ACC112 (cell line): ENCODE measurements around the gene ZNF555.

Source experiments
- H2AFZ ChIP-seq: fragments of 200-600 bp; sonication (generic); one replicate; pipeline ENCODE4 v1.6.0; 2017; ENCODE audit warnings: antibody characterized with exemption, low read length; ENCODE audit not compliant: unreplicated experiment
- H3K27ac ChIP-seq: fragments of 200-600 bp; sonication (generic); 2 replicates; pipeline ENCODE4 v1.5.1; 2014; ENCODE audit warnings: low read depth, mild to moderate bottlenecking, antibody characterized with exemption, low read length, moderate library complexity
- H3K27me3 ChIP-seq: fragments of 200-600 bp; sonication (generic); 2 replicates; pipeline ENCODE4 v1.6.1; 2014; ENCODE audit warnings: mild to moderate bottlenecking, antibody characterized with exemption, low read length, moderate library complexity, mixed read lengths; ENCODE audit not compliant: insufficient read depth
- H3K36me3 ChIP-seq: fragments of 200-600 bp; sonication (generic); 2 replicates; pipeline ENCODE4 v1.6.1; 2016; ENCODE audit warnings: mild to moderate bottlenecking, antibody characterized with exemption, low read length, moderate library complexity, mixed read lengths; ENCODE audit not compliant: insufficient read depth
- H3K4me1 ChIP-seq: fragments of 200-600 bp; sonication (generic); one replicate; pipeline ENCODE4 v1.6.1; 2016; ENCODE audit warnings: low read length, mixed read lengths; ENCODE audit not compliant: insufficient read depth, unreplicated experiment, control insufficient read depth
- H3K4me3 ChIP-seq: fragments of 200-600 bp; sonication (generic); 2 replicates; pipeline ENCODE4 v1.5.1; 2014; ENCODE audit warnings: mild to moderate bottlenecking, low read depth, low read length
- H3K79me2 ChIP-seq: fragments of 200-600 bp; sonication (generic); one replicate; pipeline ENCODE4 v1.6.0; 2016; ENCODE audit warnings: low read length; ENCODE audit not compliant: control insufficient read depth, unreplicated experiment, insufficient read depth

ZNF555 gene

DNA sequence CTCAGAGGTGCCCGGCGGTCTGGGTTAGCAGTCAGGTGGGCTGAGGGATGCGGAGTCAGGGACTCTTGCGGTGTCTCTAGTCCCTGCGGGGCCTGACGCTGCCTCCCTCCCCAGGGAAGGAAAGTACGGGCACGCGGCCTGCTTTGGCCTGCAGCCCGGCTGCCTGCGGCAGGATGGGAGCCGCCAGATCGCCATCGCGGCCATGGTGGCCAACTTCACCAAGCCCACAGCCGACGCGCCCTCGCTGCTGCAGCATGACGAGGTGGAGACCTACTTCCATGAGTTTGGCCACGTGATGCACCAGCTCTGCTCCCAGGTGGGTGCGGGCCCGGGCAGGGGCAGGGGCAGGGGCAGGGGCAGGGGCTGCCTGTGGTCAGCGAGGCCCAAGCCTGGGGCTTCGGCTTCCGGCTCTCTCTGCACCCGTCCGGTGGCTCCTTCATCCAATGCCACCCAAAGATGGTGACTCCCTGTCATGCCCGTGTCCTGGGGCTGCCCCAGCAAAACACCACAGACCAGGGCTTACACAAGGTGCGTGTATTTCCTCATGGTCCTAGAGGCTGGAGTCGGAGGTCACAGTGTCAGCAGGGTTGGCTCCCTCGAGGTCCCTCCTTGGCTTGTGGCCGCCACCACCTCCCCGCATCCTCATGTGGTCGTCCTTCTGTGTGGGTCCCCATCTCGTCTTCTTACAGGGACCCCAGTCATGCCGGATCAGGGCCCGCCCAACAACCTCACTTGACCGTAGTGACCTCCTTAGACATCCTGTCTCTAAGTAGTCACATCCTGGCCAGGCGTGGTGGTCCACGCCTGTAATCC is 32.9 kb upstream of the ZNF555 start:
- Histone ChIP-seq H3K27me3 (no peaks in the 10 kb centered on the region), H3K4me1 (no peaks in the 10 kb centered on the region), H3K27ac (no peak overlapping the region), H3K36me3 (no peaks in the 10 kb centered on the region), H3K4me3 (no peak overlapping the region), H3K79me2 (no peaks in the 10 kb centered on the region), H2AFZ (no peak overlapping the region)

DNA sequence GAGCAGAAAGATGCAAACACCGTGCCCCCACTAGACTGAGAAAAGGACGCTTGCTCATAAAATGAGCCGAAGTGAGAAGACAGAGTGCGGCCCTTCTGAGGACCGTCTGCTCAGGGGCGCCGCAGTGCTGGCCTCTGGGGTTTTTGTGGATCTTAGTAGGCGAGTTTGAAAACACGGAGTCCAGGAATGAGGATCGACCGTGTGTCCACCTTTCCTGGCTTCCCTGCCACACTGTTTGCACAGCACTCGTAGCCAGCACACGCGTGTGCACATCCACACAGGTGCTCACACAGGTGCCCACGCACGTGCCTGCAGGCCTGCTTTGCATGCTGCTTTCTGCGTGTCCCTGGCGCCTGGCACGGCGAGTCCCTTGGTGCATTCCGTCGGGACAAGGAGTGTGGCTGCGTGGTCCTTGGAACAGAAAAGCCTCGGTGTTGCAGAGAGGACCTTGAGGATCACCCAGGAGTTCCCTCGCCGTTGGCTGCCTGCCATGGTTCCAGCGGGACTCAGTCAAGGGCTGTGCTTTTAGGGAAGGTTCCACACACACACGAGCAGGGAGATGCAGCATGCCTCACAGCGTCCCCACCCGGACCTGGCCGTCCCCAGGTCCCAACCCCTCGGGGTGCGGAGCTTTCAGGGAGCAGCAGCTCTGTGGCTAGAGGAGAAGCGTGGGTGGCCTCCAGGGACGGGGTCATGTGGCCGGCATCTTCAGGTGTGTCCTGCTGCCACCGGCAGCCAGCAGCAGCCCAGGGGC is 31.7 kb upstream of the ZNF555 start:
- Histone ChIP-seq H3K27ac (no peak overlapping the region), H3K36me3 (no peaks in the 10 kb centered on the region), H3K27me3 (no peaks in the 10 kb centered on the region), H3K4me1 (no peaks in the 10 kb centered on the region), H3K79me2 (no peaks in the 10 kb centered on the region), H2AFZ (no peak overlapping the region), H3K4me3 (no peak overlapping the region)

DNA sequence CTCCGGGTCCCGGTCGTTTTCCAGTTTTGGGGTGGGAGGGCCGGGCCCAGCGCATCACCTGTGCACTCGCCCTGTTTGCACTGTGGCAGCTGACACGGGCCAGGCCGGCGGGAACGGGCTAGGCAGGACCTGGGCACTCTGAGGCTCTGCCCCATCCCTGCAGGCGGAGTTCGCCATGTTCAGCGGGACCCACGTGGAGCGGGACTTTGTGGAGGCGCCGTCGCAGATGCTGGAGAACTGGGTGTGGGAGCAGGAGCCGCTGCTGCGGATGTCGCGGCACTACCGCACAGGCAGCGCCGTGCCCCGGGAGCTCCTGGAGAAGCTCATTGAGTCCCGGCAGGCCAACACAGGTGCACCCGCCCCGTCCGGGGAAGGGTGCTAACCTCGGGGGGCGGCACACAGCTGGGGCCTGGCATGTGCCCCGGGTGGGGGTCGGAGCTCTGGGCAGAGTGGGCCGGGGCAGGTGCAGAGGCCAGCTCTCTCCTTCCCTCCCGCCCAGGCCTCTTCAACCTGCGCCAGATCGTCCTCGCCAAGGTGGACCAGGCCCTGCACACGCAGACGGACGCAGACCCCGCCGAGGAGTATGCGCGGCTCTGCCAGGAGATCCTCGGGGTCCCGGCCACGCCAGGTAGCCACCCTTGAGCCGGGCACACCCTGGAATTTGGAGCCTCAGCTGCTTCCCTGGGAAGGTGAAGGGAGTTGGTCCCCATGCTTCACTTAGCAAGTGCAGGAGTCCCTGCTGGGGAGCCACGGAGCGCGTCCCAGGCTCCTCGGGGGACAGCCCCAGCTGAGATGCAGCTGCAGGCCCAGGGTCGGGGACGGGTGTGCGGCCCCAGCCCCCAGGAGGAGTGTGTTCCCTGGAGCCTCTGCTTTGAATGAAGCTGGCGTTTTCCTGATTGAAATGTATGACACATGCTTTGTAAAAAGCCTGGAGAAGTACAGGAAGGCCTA is 30.9 kb upstream of the ZNF555 start:
- Histone ChIP-seq H3K79me2 (no peaks in the 10 kb centered on the region), H3K4me1 (no peaks in the 10 kb centered on the region), H3K36me3 (no peaks in the 10 kb centered on the region), H3K27ac (no peak overlapping the region), H3K27me3 (no peaks in the 10 kb centered on the region), H2AFZ (no peak overlapping the region), H3K4me3 (no peak overlapping the region)

DNA sequence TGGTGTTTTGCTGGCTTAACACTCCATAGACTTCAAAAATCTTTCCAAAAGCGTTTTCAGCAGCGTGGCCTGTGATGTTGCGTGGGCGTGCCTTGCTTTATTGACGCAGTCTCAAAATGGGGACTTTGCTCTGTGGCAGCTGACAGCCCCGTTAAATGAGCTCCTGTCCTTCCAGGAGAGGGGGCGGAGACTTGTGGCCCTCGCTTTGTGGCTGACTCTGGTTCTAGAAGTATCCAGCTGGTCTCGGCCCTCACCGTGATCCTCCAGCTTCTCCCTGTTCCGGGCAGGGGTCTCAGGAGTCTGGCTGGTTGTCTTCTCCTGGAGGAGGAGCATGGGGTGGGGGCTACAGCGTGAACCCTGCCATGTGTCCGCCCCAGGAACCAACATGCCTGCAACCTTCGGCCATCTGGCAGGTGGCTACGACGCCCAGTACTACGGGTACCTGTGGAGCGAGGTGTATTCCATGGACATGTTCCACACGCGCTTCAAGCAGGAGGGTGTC is 30.0 kb upstream of the ZNF555 start:
- no peak overlapping the region for H3K4me3 ChIP-seq
- H2AFZ ChIP-seq = no peak overlapping the region
- H3K27me3 ChIP-seq = no peaks in the 10 kb centered on the region
- no peaks in the 10 kb centered on the region for H3K4me1 ChIP-seq
- no peaks in the 10 kb centered on the region for H3K79me2 ChIP-seq
- no peaks in the 10 kb centered on the region for H3K36me3 ChIP-seq
- H3K27ac ChIP-seq = no peak overlapping the region

DNA sequence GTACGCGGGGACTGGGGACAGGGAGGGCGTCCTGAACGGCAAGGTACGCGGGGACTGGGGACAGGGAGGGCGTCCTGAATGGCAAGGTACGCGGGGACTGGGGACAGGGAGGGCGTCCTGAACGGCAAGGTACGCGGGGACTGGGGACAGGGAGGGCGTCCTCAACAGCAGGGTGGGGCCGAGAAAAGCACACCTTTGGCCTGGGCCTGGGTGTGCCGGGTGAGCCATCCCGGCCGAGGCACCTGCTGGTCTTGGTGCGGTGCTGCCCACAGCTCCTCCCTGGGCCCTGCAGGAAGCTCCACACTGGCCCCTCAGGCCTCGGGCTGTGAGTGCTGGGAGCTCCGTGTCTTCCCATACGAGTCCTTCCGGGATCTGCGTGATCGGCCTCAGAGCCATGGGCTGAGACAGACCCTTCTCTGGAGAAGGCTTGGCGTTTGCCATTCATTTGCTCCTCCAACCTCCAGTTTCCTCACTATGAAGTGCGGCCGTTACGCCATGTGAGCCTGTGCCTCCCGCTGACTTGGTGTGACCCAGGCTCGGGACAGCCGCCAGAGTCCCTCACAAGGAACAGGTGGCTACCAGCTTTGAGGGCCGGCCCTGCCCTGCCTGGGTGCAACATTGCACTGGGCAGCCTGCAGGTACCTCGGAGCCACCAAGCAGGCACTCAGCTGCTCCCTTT is 29.4 kb upstream of the ZNF555 start:
- no peaks in the 10 kb centered on the region for H3K27me3 ChIP-seq
- no peak overlapping the region for H3K4me3 ChIP-seq
- no peak overlapping the region for H2AFZ ChIP-seq
- no peaks in the 10 kb centered on the region for H3K79me2 ChIP-seq
- H3K36me3 ChIP-seq = no peaks in the 10 kb centered on the region
- no peaks in the 10 kb centered on the region for H3K4me1 ChIP-seq
- H3K27ac ChIP-seq = no peak overlapping the region

DNA sequence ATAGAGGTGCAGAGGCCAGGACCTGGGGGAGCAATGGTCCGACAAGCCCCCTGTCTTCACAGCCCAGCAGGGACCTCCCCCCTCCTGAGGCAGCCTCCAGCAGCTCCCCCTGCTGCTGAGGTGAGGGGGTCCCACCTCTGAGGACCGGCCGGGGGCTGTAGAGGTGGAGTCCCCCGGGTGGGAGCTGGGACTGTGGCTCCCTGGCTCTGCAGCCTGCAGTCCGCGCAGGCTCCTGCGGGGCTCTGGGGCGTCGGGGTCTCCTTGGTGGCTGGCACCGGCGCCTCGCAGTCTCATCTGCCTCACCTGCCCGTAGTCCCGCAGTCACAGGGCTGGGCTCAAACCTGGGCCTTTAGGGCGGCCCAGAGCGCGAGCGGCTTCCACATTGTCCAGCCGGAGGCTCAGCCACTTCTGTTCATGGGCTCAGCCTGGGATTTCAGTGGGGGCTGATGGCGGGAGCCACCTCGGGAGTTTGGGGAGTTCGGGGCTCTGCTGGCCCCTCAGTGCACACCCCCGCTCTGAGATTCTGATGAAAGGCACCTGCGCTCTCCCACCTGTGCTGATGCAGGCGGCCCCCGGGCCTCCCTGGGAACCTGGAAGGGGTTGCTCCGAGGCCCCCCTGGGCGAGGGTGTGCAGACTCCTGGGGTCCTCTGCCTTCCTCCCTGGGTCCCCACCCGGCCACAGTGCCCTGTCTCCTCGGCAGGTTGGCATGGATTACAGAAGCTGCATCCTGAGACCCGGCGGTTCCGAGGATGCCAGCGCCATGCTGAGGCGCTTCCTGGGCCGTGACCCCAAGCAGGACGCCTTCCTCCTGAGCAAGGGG is 28.7 kb upstream of the ZNF555 start:
- Histone ChIP-seq H3K4me3 (no peak overlapping the region), H3K36me3 (no peaks in the 10 kb centered on the region), H2AFZ (no peak overlapping the region), H3K27ac (no peak overlapping the region), H3K79me2 (no peaks in the 10 kb centered on the region), H3K27me3 (no peaks in the 10 kb centered on the region), H3K4me1 (no peaks in the 10 kb centered on the region)

DNA sequence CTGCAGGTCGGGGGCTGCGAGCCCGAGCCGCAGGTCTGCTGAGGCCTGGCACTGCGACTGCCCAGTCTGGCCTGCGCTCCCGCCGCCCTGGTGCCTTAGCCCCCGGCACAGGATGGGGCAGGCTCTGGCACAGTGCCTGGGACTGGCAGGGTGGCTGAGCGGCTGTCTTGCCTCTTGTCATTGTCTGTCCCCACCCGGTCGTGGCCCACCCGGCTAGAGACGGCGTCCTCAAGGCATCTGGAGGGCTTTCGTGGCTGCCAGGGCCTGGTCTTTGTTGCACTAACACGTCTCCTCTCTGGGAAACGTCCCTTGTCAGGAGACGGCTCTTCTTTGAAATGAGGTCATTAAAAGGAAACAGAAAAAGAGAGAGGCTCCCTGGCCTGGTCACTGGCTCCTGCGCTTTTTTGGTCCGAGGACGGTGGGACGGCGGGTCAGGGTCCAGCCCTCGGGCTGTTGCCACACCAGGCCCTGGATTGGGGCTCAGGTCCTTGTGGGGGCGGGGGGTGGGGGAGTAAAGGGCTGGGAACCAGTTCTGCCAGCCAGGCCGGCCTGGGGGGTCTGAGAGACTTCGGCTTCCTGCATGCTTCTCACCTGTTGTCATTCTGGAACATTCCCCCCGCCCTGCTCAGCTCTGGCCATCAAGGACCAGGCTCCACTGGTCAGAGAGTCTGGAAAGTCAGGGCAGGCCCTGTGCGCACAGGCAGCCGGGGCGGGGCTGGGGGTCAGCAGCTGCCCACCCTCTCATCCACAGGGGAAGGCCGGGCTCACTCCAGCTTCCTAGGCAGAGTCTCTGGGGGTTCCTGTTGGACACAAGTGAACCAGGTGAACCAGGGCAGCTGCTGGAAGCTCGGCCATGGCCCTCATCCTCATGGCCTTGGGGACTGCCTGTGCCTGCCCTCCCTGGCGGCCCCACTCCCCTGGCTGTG is 27.8 kb upstream of the ZNF555 start:
- Histone ChIP-seq H3K79me2 (no peaks in the 10 kb centered on the region), H2AFZ (no peak overlapping the region), H3K27ac (no peak overlapping the region), H3K36me3 (no peaks in the 10 kb centered on the region), H3K4me3 (no peak overlapping the region), H3K27me3 (no peaks in the 10 kb centered on the region), H3K4me1 (no peaks in the 10 kb centered on the region)

DNA sequence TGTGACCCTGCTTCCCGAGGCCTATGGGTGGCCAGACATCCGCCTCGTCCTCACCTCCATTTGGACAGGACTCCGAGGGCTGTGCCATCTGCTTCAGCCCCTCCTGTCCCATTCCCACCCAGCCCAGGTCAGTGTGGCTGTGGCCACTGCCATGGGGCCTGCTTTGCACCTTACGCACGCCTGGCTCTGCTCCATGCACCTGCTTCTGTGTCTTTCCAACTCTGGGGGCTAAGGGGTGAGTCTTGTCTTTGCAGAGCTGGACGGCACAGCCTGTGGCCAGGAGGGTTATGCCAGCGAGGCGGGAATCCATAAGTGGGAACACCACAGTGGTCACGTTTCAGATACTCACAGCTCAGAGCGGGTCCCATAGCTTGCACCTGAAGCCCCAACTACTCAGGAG is 26.8 kb upstream of the ZNF555 start:
- H3K27me3 ChIP-seq = no peaks in the 10 kb centered on the region
- H2AFZ ChIP-seq = no peak overlapping the region
- no peaks in the 10 kb centered on the region for H3K79me2 ChIP-seq
- H3K27ac ChIP-seq = no peak overlapping the region
- H3K4me3 ChIP-seq = no peak overlapping the region
- H3K36me3 ChIP-seq = no peaks in the 10 kb centered on the region
- H3K4me1 ChIP-seq = no peaks in the 10 kb centered on the region

DNA sequence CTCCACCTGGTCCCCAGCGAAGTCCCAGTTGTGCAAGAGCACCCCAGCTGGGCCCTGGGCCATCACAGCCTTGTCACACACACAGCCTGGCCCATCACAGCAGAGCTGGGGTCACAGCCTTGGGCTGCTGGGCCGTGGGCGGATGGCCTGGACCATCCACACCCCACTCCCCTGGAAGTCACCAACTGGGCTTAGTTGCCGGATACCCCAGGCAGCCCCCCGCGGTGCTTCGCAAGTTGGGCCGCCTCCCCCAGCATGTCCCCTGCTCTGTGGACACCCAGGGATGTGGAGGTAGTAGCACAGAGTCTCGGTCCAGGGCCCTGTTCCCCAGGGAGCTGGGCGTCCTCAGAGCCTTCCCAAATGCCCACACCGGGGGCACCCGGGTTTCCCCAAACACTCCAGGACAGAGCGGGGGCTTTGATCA is 26.1 kb upstream of the ZNF555 start:
- H2AFZ ChIP-seq = no peak overlapping the region
- H3K4me3 ChIP-seq = no peak overlapping the region
- H3K36me3 ChIP-seq = no peaks in the 10 kb centered on the region
- no peaks in the 10 kb centered on the region for H3K27me3 ChIP-seq
- no peaks in the 10 kb centered on the region for H3K79me2 ChIP-seq
- no peaks in the 10 kb centered on the region for H3K4me1 ChIP-seq
- no peak overlapping the region for H3K27ac ChIP-seq
